Tibial nerve (tissue), 4 donors: ENCODE measurements around the gene COL2A1. TPM values are rescaled to one million over a fixed set of nuclear protein-coding genes. Genes with fewer than 3 reads are reported as not detected.
"Not testable (repeated sequence)": the region's sequence is repeated elsewhere in the genome, so short reads cannot be mapped to it uniquely, and the experiment has no call there.

ENCODE experiments used
- DNase-seq, 2 donors: peaks; one replicate each; pipeline ENCODE4 v3.0.0-alpha.2; 2019; ENCODE audit warnings: low spot score in 2 of 2
- H3K27ac ChIP-seq, 4 donors: fragments of 200-600 bp; sonication (generic) in 3 of 4; one replicate each; pipeline ENCODE4 v1.5.1; 2017 to 2019; ENCODE audit warnings: mild to moderate bottlenecking in 1 of 4
- H3K27me3 ChIP-seq, 2 donors: fragments of 200-600 bp; sonication (generic) in 1 of 2; one replicate each; pipeline versions ENCODE4 v1.5.1 to v1.6.0; 2017 to 2019
- H3K36me3 ChIP-seq, 3 donors: fragments of 200-600 bp; sonication (generic); one replicate each; pipeline ENCODE4 v1.5.1; 2018 to 2019
- H3K4me1 ChIP-seq, 4 donors: fragments of 200-600 bp; sonication (generic) in 3 of 4; one replicate each; pipeline ENCODE4 v1.5.1; 2017 to 2019
- H3K4me3 ChIP-seq, 4 donors: fragments of 200-600 bp; sonication (generic) in 3 of 4; one replicate each; pipeline ENCODE4 v1.5.1; 2017 to 2019; ENCODE audit warnings: mild to moderate bottlenecking in 1 of 4, moderate library complexity in 1 of 4
- H3K9me3 ChIP-seq, 4 donors: fragments of 200-600 bp; sonication (generic) in 3 of 4; one replicate each; pipeline ENCODE4 v1.5.1; 2017 to 2019
- EP300 ChIP-seq, 2 donors: sonication (generic); formaldehyde crosslinking; IDR thresholded peaks; one replicate each; pipeline ENCODE4 v1.6.1; 2017; ENCODE audit warnings: antibody characterized with exemption in 2 of 2, mild to moderate bottlenecking in 1 of 2
- POLR2A ChIP-seq, 2 donors: fragments of 450-650 bp; IDR thresholded peaks; one replicate each; pipeline ENCODE4 v1.6.1; 2017; ENCODE audit warnings: antibody characterized with exemption in 2 of 2, mild to moderate bottlenecking in 2 of 2, moderate library complexity in 2 of 2
- WGBS, 2 donors: methylation state at CpG; one replicate each; pipeline ENCODE4 v1.1.5; 2018; 5-methylcytosine and 5-hydroxymethylcytosine counted together
- total RNA-seq, 4 donors: library from RNA; depleted of rRNA; stranded (reverse); fragments of >200 nt; gene quantifications; one replicate each; pipeline ENCODE4 v1.1.0, GENCODE V29; 2016
- TF ChIP-seq, protein P1 (sequence below), 5 experiments: fragments of 200-600 bp in 3 of 5; fragments of 450-650 bp in 2 of 5; sonication (generic) in 3 of 5; IDR thresholded peaks; one replicate each; pipeline ENCODE4 v1.5.1; 2016 to 2019; ENCODE audit warnings: antibody characterized with exemption in 5 of 5, mild to moderate bottlenecking in 3 of 5, moderate library complexity in 2 of 5

COL2A1 gene
- total RNA-seq, 4 donors from 2014 or later: not detected

DNA sequence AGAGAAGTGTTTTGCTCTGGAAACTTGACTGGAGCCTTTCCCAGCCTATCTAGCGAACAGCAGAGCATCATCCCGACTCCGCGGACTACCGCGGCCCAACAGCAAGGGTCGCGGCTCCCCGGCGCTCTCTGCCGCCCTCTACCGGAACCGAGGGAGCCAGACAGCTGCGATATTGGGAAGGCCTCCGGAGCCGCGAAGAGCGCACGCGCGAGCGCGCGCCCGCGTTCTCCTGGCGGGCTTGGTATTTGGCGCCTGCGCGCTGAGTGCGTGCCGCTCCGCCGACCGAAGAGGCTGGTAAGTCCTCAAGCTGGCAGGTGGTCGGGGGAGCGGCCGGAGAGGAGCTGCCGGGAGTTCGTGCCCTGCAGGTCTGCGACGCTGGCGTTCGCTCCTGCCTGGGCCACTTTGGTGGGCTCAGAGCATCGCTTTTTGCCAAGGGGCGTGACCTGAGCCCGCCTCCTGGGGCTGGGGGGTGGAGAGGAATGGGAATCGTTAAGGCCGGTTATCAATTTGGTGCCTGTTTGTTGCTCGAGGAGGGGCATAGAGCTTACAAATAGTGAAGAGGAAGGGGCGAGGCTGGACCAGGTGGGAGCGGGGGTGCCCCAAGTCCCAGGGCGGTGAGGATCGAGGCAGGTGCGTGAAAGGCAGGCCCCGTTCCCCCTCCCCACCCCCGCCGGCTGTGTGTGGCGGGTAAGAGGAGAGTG lies 40.8 kb downstream of the COL2A1 start, which contains the start of gene TMEM106C:
TSS of gene TMEM106C (plus strand) at position 257 of the 701 bp plus-strand sequence. CDS start 641 bp downstream, outside the sequence.
- peaks cover 0 to 29% (median 0%) of the 10 kb centered on the region in 3 donors for H3K36me3 ChIP-seq
- WGBS, 2 donors: 1% methylated on average over 24 to 45 of the region's 59 CpGs
- H3K9me3 ChIP-seq: no peaks in the 10 kb centered on the region
- peak within 1 kb of the TSS; percentile 70 to 85 (median 77) for H3K27ac ChIP-seq
- H3K27me3 ChIP-seq: peaks cover 0 to 2% of the 10 kb centered on the region in 2 donors
- TF ChIP-seq POLR2A (IDR thresholded peaks at IDR 0.05) (peak in 1 of 2 donors; percentile 45), EP300 (IDR thresholded peaks at IDR 0.05) (peak; percentile 52 to 80)
- TF ChIP-seq, protein P1, sequence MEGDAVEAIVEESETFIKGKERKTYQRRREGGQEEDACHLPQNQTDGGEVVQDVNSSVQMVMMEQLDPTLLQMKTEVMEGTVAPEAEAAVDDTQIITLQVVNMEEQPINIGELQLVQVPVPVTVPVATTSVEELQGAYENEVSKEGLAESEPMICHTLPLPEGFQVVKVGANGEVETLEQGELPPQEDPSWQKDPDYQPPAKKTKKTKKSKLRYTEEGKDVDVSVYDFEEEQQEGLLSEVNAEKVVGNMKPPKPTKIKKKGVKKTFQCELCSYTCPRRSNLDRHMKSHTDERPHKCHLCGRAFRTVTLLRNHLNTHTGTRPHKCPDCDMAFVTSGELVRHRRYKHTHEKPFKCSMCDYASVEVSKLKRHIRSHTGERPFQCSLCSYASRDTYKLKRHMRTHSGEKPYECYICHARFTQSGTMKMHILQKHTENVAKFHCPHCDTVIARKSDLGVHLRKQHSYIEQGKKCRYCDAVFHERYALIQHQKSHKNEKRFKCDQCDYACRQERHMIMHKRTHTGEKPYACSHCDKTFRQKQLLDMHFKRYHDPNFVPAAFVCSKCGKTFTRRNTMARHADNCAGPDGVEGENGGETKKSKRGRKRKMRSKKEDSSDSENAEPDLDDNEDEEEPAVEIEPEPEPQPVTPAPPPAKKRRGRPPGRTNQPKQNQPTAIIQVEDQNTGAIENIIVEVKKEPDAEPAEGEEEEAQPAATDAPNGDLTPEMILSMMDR (IDR thresholded peaks at IDR 0.05): peak; percentile 96 to 99 (median 97)
- peak; percentile 74 to 76 for DNase-seq
- H3K4me1 ChIP-seq: peaks cover 0 to 37% (median 8%) of the 10 kb centered on the region in 4 donors
- H3K4me3 ChIP-seq: peak within 1 kb of the TSS; percentile 79 to 98 (median 86)

DNA sequence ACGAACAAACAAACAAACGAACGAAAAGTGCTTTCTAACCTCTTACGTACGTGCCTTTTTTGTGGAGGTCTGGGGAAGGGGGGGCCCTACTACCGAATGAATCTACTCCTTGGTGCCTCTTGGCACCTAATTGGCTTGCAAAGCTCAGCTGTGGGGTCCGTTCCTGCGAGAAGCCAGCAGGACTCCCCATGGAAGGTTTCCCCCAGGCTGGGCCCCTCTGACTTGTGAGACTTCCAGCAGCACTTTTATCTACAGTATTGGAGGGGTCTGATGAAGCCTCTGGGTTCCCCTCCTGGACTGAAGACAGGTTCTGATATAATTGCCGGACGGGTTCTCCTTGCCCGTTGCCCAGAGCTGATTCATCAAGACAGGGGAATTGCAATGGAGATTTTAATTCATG lies 42.1 kb downstream of the COL2A1 start:
- TF ChIP-seq, protein P1 (IDR thresholded peaks at IDR 0.05): no peak
- TF ChIP-seq EP300 (IDR thresholded peaks at IDR 0.05) (no peak), POLR2A (IDR thresholded peaks at IDR 0.05) (no peak)
- WGBS, 2 donors: 91 to 92% methylated on average over 11 of the region's 11 CpGs
- DNase-seq: no peak

GRCh38 chr12:47957671-47958070 lies 46.6 kb downstream of the COL2A1 start:
- not testable (repeated sequence) for H3K27me3 ChIP-seq, H3K9me3 ChIP-seq, H3K36me3 ChIP-seq, DNase-seq, H3K4me1 ChIP-seq, H3K4me3 ChIP-seq, H3K27ac ChIP-seq
- 90% methylated on average over 1 of the region's 1 CpG; no CpG with 5 or more reads in 1 of the 2 donors for WGBS, 2 donors

More for the DNA sequence above, 42.1 kb downstream of the COL2A1 start:
- peaks cover 0 to 2% of the 10 kb centered on the region in 2 donors for H3K27me3 ChIP-seq
- no peaks in the 10 kb centered on the region for H3K9me3 ChIP-seq
- peaks cover 0 to 25% (median 7%) of the 10 kb centered on the region in 4 donors for H3K4me1 ChIP-seq
- H3K4me3 ChIP-seq: no peak overlapping the region
- peaks cover 0 to 17% (median 0%) of the 10 kb centered on the region in 3 donors for H3K36me3 ChIP-seq
- H3K27ac ChIP-seq: no peak overlapping the region

GRCh38 chr12:47955059-47955458 lies 49.2 kb downstream of the COL2A1 start:
- no peak for DNase-seq
- Histone ChIP-seq H3K9me3 (no peaks in the 10 kb centered on the region), H3K4me1 (no peaks in the 10 kb centered on the region), H3K27me3 (no peaks in the 10 kb centered on the region), H3K27ac (no peak overlapping the region), H3K4me3 (no peak overlapping the region), H3K36me3 (no peaks in the 10 kb centered on the region)
- TF ChIP-seq EP300 (IDR thresholded peaks at IDR 0.05): no peak
- no peak for TF ChIP-seq POLR2A (IDR thresholded peaks at IDR 0.05)
- TF ChIP-seq, protein P1 (IDR thresholded peaks at IDR 0.05): no peak
- WGBS, 2 donors: 80 to 87% methylated on average over 3 of the region's 3 CpGs

DNA sequence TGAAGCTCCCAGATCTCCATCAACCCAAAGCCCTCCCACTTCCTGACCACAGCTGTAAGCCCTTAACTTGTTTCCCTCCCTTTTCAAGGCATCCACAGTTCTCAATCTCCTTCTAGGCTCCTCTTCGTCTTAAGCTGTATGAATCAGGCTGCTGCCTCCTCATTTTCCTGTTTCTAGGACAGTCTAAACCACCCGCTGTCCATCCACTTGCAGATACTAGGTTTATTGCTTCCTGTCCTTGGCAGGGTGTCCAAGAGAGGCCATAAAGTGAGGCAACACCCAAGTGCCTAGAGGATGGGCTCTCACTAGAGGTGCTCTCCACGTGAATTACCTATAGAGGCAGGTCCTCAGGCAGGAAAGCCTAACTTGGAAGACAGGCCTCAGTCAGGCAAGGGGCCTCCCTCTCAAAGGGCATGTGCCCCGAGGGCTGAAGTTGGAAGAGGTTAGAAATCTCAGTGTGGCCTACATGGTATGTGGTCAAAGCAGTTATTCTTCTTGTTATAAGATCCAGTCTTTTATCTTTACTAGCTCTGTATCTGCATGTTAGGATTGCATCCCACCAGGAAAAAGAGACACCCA lies 49.7 kb downstream of the COL2A1 start:
- Histone ChIP-seq H3K27me3 (no peaks in the 10 kb centered on the region), H3K9me3 (no peaks in the 10 kb centered on the region), H3K27ac (no peak overlapping the region), H3K4me1 (no peaks in the 10 kb centered on the region), H3K36me3 (no peaks in the 10 kb centered on the region), H3K4me3 (no peak overlapping the region)
- WGBS, 2 donors: 78% methylated on average over 4 of the region's 4 CpGs
- DNase-seq: no peak
- TF ChIP-seq EP300 (IDR thresholded peaks at IDR 0.05): no peak
- TF ChIP-seq, protein P1 (IDR thresholded peaks at IDR 0.05): no peak
- TF ChIP-seq POLR2A (IDR thresholded peaks at IDR 0.05): no peak
